Measurements from ENCODE around the gene SUSD3.
A peak's percentile ranks its signal among the peaks of the same experiment; 100 is the strongest.
"Not testable (repeated sequence)": the region's sequence is repeated elsewhere in the genome, so short reads cannot be mapped to it uniquely, and the experiment has no call there.

Gene SUSD3

GRCh38 chr9:93116072-93116961, 57.8 kb downstream of the SUSD3 start:
- no peak for TF ChIP-seq POLR2A (IDR thresholded peaks at IDR 0.05; ENCODE audit: low read depth, low read length)
- no peak for TF ChIP-seq POU2F2 (IDR thresholded peaks at IDR 0.05; ENCODE audit: low read depth, low read length)
- TF ChIP-seq POLR2AphosphoS5 (IDR thresholded peaks at IDR 0.05; ENCODE audit: low read depth, low read length), result no peak
- no peak for TF ChIP-seq PAX5 (IDR thresholded peaks at IDR 0.05; ENCODE audit: insufficient read depth, low read length, severe bottlenecking)
- no peak for TF ChIP-seq TAF1 (IDR thresholded peaks at IDR 0.05; ENCODE audit: low read depth, low read length)
- no peak for TF ChIP-seq SPI1 (IDR thresholded peaks at IDR 0.05; ENCODE audit: low read depth, low read length)
- FAIRE-seq (no peak), DNase-seq (ENCODE audit: insufficient read length, low spot score) (no peak)

- DNase-seq (ENCODE audit: insufficient read length, low spot score); FAIRE-seq: not testable (repeated sequence)
These were observed 59.0 kb downstream of the SUSD3 start for GRCh38 chr9:93117521-93117920.

DNA sequence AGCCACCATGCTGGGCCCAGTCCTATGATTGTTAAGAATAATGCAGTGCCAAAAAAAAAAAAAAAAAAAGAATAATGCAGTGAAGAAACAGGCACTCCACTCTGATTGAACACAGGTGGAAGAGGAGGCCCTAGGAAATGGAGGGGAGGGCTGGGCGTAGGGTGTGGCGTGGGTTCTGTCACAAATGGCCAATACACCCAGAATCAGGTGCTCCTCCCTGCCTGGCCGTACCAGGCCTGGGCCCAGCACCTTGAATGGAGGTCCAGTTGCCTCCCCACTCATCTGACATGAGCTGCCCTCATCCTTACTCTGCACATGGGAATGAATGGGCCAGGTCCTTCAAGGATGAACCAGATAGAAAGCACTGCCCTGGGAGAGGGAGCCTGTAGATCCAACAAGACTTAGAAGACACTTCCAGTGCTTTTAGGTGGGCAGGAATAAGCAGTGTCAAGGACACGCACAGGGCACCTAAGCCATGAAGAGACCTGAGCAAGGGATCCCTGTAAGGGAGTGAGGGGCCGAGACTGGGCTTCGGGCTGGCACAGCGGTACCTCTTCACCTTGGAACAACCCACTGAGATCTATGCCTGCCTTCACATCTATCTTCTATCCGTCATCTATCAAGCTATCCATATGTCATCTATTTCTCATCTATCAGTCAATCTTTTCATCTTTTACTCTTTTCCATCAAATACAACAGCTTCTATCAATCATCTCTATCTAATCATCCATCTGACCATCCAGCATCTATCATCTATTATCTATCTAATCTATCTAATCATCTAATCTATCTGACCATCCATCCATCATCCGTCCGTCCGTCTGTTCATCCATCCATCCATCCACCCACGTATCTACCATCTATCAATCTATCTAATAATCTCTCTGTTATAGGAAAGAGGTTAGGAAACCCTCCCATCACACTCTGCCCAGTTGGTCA, 59.7 kb downstream of the SUSD3 start:
- DNase-seq (ENCODE audit: insufficient read length, low spot score) (no peak), FAIRE-seq (no peak)
- TF ChIP-seq PAX5 (IDR thresholded peaks at IDR 0.05; ENCODE audit: insufficient read depth, low read length, severe bottlenecking) (no peak), POLR2AphosphoS5 (IDR thresholded peaks at IDR 0.05; ENCODE audit: low read depth, low read length) (no peak), POU2F2 (IDR thresholded peaks at IDR 0.05; ENCODE audit: low read depth, low read length) (no peak), TAF1 (IDR thresholded peaks at IDR 0.05; ENCODE audit: low read depth, low read length) (no peak), SPI1 (IDR thresholded peaks at IDR 0.05; ENCODE audit: low read depth, low read length) (no peak), POLR2A (IDR thresholded peaks at IDR 0.05; ENCODE audit: low read depth, low read length) (no peak)

DNA sequence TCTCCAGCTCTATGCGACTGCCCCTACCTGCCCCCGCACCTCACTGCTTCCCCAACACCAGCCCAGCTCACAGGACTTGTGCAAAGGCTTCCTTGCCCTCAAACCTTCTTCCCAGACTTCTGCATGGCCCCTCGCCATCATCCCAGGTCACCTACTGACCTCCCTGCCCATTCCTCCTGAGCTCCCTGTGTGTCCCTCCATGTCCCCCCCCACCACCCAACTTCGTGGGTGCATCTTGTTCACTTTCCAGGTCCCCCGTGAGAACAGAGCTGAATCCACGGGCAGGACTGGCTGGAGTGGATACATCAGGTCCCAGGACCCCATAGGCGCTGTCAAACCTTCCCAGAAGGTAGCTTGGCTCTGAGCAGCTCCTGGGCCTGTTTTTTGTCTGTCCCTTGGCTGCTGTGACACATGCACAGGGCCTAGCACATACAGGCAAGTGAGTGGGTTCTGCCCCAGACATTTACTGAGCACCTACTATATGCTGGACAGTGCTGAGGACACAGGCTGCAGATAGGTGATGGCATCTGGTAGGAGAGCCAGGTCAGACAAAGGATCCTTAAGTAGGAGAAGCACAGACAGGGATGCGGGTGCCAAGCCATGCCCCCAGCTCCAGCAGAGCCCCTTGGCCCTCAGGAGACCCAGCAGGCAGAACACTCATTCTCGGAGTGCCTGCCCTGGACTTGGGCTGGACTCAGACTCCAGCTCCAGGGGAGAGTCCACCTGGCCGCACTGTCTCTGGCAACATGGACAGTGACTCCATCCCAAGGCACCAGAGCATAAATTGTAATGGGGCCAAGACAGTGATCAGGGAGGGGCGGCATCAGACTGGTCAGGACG, 60.6 kb downstream of the SUSD3 start:
- DNase-seq (ENCODE audit: insufficient read length, low spot score), result no peak
- FAIRE-seq, result no peak
- TF ChIP-seq POLR2A (IDR thresholded peaks at IDR 0.05; ENCODE audit: low read depth, low read length), result no peak
- no peak for TF ChIP-seq SPI1 (IDR thresholded peaks at IDR 0.05; ENCODE audit: low read depth, low read length)
- TF ChIP-seq POLR2AphosphoS5 (IDR thresholded peaks at IDR 0.05; ENCODE audit: low read depth, low read length), result no peak
- no peak for TF ChIP-seq PAX5 (IDR thresholded peaks at IDR 0.05; ENCODE audit: insufficient read depth, low read length, severe bottlenecking)
- no peak for TF ChIP-seq POU2F2 (IDR thresholded peaks at IDR 0.05; ENCODE audit: low read depth, low read length)
- no peak for TF ChIP-seq TAF1 (IDR thresholded peaks at IDR 0.05; ENCODE audit: low read depth, low read length)

- DNase-seq (ENCODE audit: insufficient read length, low spot score) (no peak), FAIRE-seq (no peak)
- no peak for TF ChIP-seq PAX5 (IDR thresholded peaks at IDR 0.05; ENCODE audit: insufficient read depth, low read length, severe bottlenecking)
- no peak for TF ChIP-seq TAF1 (IDR thresholded peaks at IDR 0.05; ENCODE audit: low read depth, low read length)
- TF ChIP-seq POLR2A (IDR thresholded peaks at IDR 0.05; ENCODE audit: low read depth, low read length), result no peak
- no peak for TF ChIP-seq POLR2AphosphoS5 (IDR thresholded peaks at IDR 0.05; ENCODE audit: low read depth, low read length)
- TF ChIP-seq SPI1 (IDR thresholded peaks at IDR 0.05; ENCODE audit: low read depth, low read length), result no peak
- no peak for TF ChIP-seq POU2F2 (IDR thresholded peaks at IDR 0.05; ENCODE audit: low read depth, low read length)
These were observed 61.1 kb downstream of the SUSD3 start for GRCh38 chr9:93119703-93119952.

GRCh38 chr9:93119953-93120845, 61.7 kb downstream of the SUSD3 start:
- TF ChIP-seq TAF1 (IDR thresholded peaks at IDR 0.05; ENCODE audit: low read depth, low read length) (no peak), POLR2AphosphoS5 (IDR thresholded peaks at IDR 0.05; ENCODE audit: low read depth, low read length) (peak; percentile 72; the same call in 1 of the 2 replicates), SPI1 (IDR thresholded peaks at IDR 0.05; ENCODE audit: low read depth, low read length) (peak; percentile 78), POU2F2 (IDR thresholded peaks at IDR 0.05; ENCODE audit: low read depth, low read length) (peak; percentile 62; the same call in 1 of the 2 replicates), PAX5 (IDR thresholded peaks at IDR 0.05; ENCODE audit: insufficient read depth, low read length, severe bottlenecking) (no peak), POLR2A (IDR thresholded peaks at IDR 0.05; ENCODE audit: low read depth, low read length) (peak; percentile 37; the same call in 1 of the 2 replicates)
- DNase-seq (ENCODE audit: insufficient read length, low spot score) (peak; percentile 89), FAIRE-seq (peak; percentile 97)

- no peak for DNase-seq (ENCODE audit: insufficient read length, low spot score)
- TF ChIP-seq POU2F2 (IDR thresholded peaks at IDR 0.05; ENCODE audit: low read depth, low read length) (no peak), SPI1 (IDR thresholded peaks at IDR 0.05; ENCODE audit: low read depth, low read length) (no peak), POLR2AphosphoS5 (IDR thresholded peaks at IDR 0.05; ENCODE audit: low read depth, low read length) (no peak), PAX5 (IDR thresholded peaks at IDR 0.05; ENCODE audit: insufficient read depth, low read length, severe bottlenecking) (no peak), POLR2A (IDR thresholded peaks at IDR 0.05; ENCODE audit: low read depth, low read length) (no peak), TAF1 (IDR thresholded peaks at IDR 0.05; ENCODE audit: low read depth, low read length) (no peak)
- FAIRE-seq, result no peak
These were observed 62.4 kb downstream of the SUSD3 start for GRCh38 chr9:93120846-93121315.

Measured in GM12891 (cell line).